HG02970 (cell line): ENCODE data around the gene GFI1B.

Source experiments
- ATAC-seq: cut with Tn5 transposase; IDR thresholded peaks from one replicate; pipeline ENCODE4 v1.9.1; 2021; ENCODE audit warnings: mild to moderate bottlenecking, moderate library complexity, moderate number of reproducible peaks; ENCODE audit not compliant: unreplicated experiment, low FRiP score

The GFI1B gene

DNA sequence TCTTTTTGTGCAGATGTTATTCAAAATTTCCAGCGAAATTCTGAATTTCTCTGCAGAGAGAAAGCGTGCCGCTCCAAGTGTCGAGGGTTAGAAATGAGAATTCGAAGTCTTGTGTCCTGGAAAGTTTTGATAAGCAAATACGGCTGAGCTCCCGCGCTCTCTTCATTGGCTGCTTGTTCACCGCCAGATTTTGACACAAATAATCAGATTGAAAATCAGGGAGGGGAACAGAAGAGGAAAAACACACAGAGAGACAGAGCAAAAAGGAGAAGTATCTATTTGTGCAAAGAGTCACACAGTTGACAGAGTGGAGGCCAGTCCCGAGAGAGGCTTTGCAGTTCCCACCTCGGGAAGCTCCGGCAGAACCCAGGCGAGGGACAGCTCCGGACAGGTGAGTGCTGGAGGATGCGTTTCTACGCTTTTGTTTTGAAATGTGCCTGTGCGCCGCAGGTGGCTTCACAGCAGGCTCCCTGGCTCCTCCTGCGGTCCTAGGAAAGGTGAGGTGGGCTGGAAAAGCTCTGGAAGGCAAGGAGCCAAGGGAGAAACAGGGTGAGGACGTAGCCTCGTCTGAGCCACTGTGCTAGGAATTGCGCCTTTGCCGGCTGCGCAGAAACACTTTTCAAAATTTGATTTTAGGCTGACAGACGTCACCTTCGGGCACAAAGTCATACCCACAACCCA, at the start of gene GFI1B:
GFI1B (plus strand) TSS at position 244 of the 681 bp plus-strand sequence. CDS start 7,985 bp downstream, outside the sequence.
- ATAC-seq: no peak

DNA sequence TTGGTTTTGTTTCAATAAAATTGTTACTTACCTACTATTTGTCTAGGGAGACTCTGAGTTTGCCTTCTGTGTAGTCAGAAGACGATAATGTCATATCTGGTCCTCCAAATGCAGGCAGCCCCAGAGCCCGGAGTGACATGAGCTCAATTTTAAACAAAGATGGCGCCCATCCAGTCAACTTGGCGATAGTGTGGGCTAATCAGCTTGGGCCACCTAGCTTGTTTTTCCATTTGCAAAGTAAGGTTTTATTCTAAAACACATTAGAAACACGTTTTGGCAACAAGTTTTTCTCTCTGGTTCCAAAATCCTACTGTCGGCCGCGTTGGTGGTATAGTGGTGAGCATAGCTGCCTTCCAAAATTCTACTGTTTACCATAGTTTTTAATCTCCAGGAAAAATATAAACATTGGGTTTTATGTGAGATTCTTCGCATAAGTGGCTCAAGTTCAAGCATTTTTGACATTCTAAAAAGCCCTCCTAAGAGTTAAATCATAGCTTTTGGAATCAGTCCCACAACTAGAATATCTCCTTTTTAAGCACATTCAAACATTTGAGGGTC, 47.2 kb upstream of the GFI1B start:
- no peak for ATAC-seq

DNA sequence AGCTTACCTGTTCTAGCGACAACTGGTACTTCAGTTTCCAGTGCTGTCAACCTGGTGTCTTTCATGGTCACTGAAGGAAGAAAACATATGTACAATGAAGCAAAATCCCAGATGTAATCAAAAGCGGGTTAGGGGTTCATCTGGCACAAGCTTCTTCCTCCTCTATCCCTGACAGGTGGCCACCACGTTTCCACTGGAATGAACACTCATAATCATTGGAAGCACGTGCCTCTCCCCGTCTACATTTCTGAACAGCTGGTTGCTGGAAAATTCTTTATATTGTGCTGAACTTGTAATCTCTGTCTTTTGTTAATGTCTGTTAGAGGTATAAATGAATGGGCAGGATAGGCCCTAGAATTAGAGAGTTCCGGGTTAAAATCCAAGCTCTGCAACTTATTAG, 43.5 kb upstream of the GFI1B start:
- no peak for ATAC-seq

DNA sequence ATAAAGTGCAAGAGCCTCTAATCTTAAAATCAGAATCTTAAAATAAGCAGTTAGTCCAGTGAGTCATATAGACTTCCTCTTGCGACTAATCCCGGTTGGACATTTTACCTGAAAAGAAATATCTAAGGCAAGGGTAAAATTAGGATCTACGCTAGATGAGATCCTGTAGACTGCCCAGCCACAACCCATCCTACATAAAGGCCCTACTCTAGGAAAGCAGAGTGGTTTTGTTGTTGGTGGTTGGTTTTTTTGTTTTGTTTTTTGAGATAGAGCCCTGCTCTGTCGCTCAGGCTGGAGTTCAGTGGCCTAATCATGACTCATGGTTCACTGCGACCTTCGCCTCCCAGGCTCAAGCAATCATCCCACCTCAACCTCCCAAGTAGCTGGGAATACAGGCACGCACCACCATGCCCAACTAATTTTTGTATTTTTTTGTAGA, 41.0 kb upstream of the GFI1B start:
- ATAC-seq: no peak

DNA sequence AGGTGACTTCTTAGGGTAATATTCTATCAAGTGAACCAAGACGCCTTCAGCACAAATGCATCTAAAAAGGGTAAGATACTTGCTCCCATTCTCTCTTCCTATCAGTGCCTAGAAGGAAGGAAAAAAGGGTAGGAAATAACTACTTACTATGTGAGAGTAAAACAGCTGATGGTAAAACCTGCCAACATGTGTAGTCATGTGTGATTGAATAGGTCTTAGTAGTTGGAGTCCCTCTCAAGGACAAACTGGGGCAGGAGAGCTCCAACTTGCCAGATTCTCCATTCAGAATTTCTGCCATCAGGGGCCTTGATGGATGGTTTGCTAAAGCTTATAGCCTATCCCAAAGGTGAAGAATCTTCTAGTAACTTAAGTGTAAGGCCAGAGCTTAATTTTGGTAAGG, 39.3 kb upstream of the GFI1B start:
- no peak for ATAC-seq

DNA sequence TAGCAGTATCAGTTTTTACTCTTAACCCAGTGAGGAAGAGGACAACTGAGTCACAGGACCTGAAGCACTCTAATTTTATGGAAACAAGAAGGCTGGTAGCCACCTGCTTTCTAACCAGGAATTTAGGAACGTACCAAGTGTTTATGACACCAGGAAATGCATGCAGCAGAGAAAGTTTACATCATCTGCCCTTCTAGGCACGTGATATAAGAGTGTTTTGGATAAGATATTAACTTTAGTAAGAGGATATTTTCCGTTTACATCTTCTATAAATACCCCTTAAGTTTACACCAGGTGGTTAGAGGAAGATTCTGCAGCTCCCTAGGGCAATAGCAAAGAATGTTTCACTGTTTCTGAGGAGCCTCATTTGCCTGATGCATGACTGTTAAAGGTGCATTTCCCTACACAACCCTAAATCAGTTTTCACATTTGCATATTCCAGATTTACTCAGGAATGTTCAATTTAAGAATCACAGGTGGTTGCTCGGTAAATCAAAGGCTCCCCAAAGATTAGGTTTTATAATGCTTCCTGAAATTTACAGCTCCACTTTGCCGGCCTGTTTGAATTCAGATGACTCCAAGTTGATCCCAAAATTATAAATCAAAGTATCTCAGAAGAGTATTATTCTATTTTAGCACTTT, 35.8 kb upstream of the GFI1B start:
- no peak for ATAC-seq

DNA sequence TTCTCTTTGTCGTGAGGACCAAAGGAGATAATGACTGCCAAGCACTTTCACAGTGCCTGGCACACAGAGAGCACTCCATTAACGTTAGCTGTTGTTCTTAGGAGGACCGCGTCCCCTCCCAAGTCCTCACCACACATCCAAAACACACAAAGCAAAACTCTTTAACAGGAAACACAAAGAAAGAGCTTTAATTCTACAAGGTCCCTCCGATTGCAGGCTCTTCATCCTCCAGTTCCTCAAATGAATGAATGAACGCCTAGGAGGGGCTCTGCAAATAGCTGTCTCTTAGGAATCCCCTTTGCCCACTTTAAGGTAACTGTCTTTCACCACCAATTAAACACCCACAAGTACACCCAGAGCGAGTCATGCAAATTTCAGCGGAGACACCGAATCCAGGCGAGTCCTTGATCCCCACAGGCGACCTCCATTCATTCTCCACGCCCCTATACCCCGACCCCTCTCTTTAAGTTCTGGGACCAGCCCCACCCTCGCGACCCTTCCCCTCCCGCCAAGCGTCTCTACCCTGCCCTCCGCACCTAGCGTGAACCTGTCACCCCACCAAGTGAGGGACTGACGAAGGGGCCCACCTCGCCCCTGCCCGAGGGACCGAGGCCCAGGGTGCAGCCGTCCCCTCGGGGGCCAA, 34.7 kb upstream of the GFI1B start:
- peak; percentile 1 for ATAC-seq

DNA sequence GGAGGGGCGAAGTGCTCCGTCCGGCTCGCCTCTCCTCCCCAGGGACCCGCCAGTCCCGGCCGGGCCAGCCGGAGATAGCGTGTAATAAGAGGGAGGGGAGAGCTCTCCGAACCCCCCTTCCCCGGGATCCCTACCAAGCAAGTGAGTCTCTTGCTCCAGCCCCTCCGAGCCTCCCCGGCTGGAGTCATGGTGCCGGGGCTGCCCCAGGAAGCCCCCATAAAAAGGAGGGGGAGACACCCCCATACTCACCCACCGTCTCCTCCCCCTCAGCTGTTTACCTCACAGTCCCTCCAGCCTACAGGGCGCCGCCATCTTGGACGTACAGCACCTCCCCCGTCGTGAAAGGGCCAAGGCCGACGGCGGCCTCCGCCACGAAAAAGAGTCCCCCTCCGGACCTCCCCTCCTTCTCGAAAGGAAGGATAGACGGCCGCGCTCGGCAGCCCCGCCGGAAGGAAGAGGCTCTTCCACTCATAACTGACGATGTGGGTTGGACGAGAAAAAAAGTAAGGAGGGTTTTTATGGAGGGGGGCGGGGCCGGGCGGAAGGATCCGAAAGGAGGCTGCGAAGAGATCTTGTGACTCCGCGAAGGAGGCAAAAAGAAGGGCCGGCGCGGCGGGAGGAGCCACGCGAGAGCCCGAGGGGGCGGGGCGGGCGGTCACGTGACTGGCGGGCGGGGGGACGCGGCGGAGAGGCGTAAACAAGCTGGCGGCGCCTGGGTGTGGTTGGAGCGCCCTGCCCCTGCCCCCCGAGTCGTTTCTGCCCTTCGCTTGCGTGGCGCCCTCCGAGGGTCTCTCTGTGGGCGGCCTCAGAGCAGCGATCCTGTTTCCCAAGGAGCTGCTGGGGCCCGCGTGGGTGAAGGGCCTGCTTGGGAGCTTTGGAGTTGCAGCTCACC, 34.0 kb upstream of the GFI1B start, which contains the start of gene TSC1:
TSC1 (minus strand) TSS at position 323 of the 892 bp plus-strand sequence. CDS start 15,744 bp downstream, outside the sequence.
- peak; percentile 73 for ATAC-seq

DNA sequence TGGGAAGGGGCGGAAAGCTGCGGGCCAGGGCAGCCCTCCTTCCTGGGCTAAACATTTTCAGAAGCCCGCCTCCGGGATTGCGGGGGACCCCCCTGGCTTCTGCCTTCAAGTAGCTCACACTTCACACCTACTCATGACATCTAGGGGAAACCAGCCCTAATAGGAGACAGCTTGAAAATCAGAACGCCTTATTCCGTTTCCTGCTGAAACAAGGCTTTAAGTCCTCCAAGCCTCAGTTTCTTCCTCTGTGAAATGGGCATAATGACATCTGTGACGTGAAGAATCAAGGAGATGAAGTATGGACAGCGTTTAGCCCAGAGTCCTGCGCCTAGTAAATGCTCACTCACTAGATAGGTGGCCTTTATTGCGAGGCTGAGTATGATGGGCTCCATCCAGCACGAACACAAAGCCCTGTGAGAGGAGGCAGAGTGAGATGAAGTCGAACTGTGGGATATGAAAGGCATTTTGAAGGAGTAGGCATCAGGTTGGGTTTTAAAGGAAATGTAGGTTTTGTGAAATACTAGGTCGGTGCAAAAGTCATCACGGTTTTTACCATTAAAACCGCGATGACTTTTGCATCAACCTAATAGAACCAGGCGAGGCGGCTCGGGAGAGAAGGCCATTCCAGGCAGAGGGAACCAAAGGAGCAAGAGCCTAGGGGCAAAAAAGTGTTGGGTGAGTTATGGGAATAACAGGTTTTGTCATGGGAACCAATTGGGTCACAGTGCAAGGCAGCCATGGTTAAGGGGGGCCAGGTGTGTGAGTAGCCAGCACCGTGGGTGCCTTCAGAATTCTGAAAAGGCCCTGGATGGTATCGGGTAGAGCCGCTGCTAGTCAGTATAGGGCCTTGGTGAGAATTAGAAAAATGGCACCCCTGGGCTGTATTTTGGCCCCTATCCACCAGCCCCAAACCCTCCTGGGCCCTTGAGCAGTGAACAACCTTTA, 33.0 kb upstream of the GFI1B start:
- peak; percentile 8 for ATAC-seq

DNA sequence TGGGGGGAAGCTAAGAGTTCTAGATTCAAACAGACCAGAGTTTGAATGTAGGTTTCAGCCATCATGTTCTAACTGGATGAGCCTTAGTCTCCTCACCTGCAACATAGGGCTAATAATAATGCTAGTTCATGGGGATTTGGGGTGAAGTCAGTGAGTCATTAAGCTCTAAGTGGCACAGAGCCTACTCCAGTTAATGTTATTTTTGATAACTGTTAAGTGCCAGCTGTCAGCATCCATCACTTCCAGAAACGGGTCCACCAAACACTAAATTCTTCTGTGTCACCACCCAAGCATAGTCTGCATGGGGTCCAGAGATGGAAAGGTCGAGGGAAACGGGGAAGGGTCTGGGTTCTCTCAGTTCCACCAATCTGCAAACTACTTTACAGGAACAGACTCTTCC, 32.3 kb upstream of the GFI1B start:
- ATAC-seq: no peak

DNA sequence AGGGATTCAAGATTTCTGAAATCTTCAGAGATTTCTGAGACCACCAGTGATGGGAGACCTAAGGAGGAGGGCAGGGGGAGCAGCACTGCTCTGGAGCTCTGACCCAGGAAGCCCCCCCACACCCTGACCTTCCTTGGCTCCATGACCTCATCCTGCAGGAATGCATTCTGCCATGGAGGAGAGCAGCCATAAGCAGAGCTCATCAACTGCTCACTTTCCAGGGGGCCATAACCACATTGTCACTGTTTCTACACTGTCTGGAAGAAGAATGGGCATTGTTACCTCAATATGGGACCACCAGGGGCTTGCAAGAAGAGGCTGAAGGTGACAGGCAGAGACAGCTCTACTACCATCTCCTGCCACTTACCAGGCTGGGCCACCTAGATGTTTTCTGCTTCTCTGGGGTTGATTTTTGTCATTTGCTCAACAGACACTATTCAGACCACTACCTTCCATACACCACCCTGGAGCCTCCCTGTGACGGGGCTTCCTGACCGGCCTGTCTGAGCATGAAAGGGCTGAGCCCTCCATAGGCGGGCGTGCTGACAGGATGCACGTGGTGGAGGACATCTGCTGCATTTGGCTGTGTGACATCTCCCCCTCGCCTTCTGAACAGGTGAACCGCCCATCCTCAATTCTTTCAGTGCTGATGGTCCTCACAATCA, 31.7 kb upstream of the GFI1B start:
- ATAC-seq: no peak

DNA sequence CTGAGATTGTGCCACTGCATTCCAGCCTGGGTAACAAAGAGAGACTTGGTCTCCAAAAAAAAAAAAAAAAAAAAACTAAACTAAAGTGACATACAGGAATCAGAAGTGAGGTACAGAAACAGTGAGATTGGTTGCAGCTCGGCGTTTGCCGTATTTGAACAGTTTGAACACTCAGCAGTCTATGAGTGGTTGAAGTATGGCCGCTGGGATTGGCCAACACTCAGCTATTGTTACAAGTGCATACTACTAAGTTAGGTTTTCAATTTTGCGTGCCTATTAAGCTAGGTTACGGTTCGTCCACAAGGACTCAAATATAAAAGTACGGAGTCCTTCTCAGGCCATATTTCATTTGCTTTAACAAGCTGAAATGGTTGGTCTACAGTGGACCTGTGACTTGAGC, 30.7 kb upstream of the GFI1B start:
- no peak for ATAC-seq

DNA sequence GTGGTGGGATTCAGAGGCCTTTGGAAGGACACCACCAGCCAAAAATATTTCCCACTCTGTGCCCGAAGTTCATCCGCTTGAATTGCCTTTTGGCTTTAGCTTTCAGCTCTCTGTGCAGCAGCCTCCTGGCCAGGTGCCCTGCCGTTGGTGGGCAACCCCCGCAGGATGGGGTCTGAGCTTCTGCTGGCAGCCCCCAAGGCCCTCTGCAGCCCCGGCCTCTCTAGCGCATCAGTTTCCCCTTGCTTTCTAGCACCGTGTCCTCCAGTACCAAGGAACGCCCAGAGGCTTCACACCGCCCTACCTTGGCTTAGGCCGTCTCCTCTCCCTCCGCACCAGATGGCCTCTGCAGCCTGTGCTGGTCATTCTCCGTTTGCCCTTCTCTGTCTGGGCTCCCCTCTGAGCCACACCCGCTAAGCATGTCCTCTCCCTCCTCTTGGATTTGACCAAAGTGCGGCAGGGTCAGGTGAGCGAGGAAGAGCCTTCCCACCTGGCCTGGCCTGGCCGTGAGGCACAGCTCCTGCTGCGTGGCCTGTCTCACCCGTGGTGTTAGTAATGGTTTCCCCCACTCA, 29.9 kb upstream of the GFI1B start:
- no peak for ATAC-seq

DNA sequence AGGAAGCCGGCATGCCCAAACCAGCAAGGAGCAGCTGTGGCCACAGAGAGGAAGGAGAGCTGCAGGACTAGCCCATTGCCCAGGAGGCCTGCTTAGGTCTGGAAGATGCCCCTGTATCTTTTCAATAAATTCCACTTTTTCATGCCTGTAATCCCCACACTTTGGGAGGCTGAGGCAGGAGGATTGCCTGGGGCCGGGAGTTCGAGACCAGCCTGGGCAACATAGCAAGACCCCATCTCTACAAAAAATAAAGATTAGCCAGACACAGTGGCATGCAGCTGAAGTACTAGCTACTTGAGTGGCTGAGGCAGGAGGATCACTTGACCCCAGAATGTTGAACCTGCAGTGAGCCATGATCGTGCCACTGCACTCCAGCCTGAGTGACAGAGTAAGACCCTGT, 28.8 kb upstream of the GFI1B start:
- no peak for ATAC-seq

DNA sequence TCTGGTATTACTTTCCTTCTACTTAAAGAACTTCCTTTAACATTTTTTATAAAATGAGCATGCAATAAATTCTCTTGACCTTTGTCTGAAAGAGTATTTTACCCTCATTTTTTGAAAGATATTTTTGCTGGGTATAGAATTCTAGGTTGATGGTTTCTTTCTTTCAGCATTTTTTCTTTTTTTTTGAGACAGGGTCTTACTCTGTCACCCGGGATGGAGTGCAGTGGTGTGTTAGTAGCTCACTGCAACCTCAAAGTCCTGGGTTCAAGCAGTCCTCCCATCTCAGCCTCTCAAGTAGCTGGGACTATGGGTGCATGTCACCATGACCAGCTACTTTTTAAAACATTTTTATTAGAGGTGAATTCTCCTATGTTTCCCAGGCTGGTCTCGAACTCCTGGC, 23.4 kb upstream of the GFI1B start:
- no peak for ATAC-seq

DNA sequence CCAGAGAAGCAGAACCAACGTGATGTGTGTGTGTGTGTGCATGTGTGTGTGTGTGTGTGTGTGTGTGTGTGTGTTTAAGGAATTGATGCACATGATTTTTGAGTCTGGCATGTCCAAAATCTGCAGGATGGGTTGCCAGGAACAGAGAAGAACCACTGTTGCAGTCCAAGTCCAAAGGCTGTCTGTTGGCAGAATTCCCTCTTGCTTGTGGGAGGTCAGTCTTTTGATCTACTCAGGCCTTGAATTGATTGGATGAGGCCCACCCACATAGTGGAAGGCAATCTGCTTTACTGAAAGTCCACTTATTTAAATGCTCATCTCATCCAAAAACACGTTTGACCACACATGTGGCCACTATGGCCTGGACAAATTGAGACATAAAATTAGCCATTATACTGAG, 22.7 kb upstream of the GFI1B start:
- ATAC-seq: no peak

DNA sequence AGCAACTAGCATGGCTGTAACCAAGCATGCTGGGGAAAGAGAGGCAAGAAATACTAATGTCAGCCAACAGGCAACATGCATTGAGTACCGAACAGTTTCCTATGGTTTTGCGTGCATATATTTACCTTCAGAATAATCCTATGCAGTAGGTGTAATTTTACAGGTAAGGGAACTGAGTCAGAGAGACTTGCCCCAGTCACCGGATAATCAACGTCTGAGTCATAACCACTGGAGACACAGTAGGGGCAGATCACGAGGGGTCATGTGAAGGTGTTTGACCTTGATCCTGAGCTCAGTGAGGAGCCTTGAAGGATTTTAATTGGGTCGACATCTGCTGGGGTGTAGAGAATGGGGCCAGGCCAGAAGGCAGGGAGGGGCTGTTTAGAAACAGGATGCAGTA, 20.7 kb upstream of the GFI1B start:
- no peak for ATAC-seq

DNA sequence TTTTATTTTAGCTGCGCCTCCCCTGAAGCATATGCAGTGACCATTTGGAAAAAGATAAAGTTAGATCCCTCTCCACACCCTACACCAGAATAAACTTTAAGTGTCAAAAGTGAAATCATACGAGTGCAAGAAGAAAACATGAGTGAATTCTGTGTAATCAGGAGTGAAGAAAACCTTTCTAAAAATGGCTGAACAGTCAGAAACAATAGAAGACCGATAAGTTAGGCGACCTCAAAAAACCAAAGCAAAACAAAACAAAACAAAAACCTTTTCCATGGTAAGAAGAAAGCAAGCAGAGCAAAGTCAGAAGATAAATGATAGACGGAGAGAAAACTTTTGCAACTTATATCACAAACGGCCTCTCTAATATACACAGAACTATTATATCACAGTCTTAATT, 17.5 kb upstream of the GFI1B start:
- ATAC-seq: no peak
